ENCODE results near the gene RHO. TPM values are rescaled to one million over a fixed set of nuclear protein-coding genes. Genes with fewer than 3 reads are reported as not detected.
"Not testable (repeated sequence)": the region's sequence is repeated elsewhere in the genome, so short reads cannot be mapped to it uniquely, and the experiment has no call there.

RHO gene
- total RNA-seq: not detected in 2 replicates

DNA sequence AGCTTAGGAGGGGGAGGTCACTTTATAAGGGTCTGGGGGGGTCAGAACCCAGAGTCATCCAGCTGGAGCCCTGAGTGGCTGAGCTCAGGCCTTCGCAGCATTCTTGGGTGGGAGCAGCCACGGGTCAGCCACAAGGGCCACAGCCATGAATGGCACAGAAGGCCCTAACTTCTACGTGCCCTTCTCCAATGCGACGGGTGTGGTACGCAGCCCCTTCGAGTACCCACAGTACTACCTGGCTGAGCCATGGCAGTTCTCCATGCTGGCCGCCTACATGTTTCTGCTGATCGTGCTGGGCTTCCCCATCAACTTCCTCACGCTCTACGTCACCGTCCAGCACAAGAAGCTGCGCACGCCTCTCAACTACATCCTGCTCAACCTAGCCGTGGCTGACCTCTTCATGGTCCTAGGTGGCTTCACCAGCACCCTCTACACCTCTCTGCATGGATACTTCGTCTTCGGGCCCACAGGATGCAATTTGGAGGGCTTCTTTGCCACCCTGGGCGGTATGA lies at the start of gene RHO:
RHO (plus strand) TSS at position 51 of the 512 bp plus-strand sequence; CDS start at position 146, 95 bp downstream.
- intact Hi-C loops (cut with micrococcal nuclease): no loop called here

DNA sequence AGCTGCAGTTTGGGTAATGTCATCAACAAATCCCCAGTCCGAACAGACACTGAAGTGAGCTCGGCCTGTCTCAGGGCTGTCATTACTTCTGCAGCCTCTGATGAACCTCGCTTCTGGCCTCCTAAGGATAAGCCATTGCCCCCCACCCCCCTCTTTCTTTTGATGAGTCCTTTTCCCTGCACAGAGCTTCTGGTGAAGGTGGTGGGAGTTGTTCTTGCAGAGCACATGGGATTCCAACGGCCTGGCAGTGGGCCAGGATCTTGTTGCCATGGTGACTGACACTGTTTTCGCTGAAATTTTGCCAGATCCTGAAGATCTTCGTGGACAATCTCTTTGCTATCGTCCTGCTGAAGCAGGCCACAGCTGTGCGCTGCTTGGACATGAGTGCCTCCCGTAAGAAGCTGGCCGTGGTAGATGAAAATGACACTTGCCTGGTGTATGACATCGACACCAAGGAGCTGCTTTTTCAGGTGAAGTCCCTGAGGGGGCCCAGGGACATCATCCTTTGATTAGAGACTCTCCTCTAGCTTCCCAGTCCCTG lies 47.1 kb upstream of the RHO start:
- intact Hi-C loops (cut with micrococcal nuclease): not testable (repeated sequence)

DNA sequence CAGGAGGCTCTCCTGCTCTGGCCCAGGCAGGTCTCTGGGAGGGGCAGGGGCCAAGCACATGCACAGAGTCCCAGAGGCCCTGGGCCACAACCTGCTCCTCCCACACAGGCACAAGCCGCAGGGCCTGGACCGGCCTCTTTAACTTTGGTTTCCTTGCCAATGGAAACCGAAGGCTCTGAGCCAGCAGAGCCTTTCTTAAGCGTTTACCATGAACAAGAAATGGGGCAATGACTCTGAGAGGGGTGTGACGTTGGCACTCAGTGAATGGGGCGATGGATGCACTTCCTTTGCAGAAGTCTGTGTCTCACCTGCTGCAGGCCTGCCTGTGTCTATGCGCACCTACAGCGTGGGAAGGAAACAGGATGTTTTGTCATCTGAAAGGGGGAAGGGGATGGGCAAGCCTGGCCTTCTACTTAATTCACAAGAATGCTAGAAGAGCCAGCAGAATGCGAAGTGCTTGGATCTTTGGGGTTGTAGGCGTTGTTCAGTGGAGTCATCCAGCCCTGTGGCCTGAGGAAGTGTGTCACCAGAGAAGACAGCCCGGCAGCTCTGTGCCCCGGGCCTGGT lies 46.6 kb upstream of the RHO start:
- intact Hi-C loops (cut with micrococcal nuclease): no loop called here

DNA sequence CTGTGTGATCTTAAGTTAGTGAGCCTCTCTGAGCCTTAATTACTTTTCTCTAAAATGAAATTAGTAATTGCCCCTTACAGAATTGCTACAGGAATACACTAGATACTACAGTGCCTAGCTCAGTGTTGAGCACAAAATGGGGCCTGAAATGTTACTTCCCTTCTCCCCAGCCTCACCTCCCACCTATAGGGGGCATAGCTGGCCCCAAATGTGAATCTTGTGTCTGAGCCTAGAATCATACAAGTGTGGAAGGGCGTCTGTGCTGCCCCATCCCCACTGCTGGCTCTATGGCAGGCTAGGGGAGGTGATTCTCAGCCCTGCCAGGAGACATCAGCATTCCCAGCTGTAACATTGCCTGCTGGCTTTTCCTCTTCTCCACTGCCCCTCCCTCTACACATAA lies 45.7 kb upstream of the RHO start:
- intact Hi-C loops (cut with micrococcal nuclease): no loop called here

DNA sequence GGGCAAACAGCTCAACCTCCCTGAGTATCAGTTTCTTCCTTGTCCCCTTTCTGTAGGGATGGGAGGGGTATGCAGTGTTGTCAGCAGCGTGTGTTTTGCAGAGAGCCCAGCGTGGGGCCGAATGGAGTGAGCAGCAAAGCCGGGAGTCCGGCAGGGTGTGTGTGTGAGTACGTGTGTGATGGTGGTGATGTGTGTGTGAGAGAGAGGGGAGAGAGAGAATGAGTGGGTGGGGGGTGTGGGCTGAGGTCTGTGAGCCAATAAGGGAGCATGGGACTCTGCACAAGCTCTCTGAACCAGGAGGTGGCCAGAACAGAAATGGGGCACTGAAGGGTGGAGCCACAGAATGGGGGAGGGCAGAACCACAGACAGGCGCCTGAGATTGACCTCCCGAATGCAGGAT lies 44.6 kb upstream of the RHO start:
- intact Hi-C loops (cut with micrococcal nuclease): no loop called here

DNA sequence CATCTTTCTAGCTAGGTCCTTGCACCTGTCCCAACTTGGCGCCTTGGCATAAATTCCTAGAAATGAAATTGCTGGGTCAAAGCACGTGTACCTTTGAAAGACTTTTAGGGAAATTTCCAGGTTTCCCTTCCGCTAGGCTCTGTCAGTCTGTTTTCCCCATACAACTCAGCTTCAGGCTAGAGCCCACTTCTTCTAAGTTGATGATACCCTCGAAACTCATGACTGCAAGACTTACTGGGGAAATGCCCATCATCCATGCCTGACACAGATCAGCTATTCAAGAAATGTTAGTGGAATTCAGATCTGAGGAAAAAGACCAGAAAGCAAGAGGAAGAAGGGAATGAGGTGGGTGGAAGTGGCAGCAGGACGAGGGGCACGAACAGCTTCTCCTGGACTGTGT lies 43.3 kb upstream of the RHO start:
- intact Hi-C loops (cut with micrococcal nuclease): not testable (repeated sequence)

DNA sequence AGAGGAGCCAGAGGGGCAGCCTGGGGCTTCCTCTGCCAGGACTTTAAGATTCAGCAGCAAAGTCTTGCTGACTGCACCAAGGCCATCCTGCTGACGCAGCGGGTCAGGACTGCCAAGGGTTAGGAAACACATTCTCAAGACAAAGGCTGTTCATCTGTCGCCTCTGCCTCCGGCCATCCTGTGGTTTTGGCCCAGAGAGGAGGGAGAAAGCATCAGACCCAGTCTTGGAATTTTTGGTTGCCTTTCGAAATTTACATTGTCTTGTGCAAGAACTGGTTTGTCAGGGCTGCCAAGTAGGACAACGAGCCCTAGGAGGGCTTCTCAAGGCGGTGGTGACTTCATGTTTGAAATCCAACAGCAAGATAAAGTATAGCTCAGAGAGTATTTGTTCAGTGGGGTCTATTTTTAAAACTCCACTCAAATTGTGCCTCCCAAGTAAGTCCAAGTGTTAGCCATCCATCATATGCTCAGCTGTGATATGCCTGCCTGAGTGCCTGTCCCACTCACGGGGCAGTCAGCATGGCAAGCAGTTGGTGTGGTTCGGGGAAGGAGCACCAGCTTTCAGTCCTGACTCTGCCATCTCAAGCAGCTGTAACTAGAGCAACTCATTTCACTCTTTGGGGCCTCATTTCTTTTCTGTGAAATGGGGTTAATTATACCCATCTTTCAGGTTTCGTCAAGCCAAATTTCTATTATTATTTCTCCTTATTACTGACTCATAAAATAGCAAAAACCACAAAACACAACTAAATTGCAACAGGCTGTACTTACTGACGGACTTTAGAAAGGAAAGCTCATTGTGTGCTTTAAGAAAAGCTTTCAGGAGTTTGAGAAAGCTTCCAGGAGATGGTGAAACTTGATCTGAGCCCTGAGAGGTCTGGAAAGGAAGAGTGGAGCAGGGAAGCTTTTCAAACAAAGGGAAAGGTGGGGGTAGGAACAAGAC lies 42.4 kb upstream of the RHO start:
- intact Hi-C loops (cut with micrococcal nuclease): no loop called here

DNA sequence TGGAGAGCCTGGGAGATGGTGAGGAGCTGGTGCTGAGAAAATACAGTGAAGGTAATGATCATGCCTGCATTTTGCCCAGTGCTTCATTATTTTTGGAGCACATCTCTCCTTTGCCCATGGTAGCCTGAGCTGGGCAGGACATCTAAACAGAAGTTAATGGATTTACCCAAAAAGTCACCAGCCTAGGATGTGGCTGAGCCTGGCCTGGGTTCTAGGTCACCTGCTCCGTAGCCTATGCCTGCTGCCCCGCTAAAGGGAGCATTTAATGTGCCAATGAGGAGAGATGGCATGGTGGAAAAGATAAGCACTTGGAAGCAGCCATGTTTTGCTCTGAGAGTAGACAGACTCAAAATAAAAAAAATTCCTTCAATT lies 41.8 kb upstream of the RHO start:
- intact Hi-C loops (cut with micrococcal nuclease): no loop called here

DNA sequence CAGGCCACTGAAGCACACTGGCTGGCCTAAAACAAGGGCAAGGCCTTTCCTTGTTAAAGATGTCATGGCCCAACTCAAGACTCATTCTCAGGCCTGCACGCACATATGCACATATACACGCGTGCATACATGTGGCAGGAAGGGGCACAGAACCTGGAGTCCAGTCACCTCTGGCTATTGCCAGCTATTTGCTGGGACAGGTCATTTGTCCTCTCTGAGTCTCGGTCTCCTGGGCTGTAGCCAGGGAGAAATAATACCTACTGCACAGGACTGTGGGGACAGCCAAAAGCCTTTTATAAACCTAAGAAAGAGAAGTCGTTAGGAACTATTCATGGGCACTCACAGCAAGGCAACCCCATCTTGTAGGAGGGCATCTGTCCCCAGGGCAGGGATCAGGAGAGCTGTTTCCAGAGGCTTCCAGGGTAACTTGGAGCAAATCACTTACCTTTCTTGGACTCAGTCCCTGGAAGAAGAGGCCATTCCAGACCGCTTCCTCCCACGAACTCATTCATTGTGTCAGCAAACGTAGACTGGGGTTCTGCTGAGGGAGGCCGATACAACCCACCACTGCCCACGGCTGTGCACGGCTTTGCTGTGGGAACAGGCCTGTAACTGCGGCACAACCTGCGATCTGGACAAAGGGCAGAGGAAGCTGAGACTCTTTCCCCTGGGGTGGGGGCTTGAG lies 41.1 kb upstream of the RHO start:
- intact Hi-C loops (cut with micrococcal nuclease): no loop called here

DNA sequence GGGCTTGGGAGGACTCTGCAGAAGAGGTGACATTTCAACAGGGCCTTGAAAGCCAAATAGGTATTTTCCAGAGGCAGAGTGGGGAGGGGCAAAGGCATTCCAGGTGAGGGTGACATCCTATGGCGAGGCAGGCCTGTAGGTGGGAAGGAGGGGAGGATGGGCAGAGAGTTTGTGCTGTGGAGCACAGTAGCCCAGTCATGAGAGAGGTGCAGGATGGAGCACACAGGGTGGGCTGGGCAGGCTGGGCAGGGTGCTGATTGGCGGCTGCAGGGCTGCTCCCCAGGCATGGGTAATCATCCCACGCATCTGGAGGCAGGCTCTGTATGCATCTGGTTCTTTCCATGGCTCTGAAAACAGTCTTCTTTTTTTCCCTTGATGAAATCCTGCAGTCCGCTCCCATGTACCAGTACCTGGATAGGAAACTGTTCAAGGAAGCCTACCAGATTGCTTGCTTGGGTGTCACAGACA lies 40.5 kb upstream of the RHO start:
- intact Hi-C loops (cut with micrococcal nuclease): not testable (repeated sequence)

DNA sequence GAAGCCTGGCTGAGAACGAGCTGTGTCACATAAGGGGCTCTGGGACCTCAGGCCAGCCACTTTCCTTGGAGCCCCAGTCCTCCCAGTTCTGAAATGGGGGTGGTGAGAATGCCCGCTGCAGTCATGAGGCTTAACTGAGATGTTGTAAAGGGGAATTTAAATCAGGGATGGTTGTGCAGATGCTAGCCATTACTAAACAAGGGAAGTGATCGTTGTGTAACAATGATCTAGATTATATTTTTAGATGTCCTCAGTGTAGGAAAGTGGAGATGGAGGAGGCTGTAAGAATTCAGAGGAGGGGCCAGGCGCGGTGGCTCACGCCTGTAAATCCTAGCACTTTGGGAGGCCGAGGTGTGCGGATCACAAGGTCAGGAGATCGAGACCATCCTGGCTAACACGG lies 39.2 kb upstream of the RHO start:
- intact Hi-C loops (cut with micrococcal nuclease): not testable (repeated sequence)

DNA sequence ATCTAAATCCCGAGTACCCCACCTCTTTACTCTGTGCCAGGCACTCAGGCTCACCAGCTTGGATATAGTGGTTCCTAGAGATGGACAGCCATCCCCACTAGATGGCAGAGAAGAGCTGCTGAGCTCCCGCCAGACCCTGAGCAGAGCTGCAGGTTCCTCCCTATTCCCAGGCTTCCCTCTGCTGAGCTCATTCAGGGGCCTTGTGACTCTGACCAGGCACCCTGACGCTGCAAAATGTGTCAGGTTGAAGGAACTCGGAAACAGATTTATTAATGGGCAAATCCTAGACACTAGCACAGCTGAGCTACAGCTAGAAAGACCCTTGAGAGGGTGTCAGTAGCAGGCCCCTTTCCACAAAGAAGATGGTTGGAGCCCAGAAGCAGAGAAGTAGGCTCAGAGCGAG lies 38.2 kb upstream of the RHO start:
- intact Hi-C loops (cut with micrococcal nuclease): loop anchor here (1.0 to 5.0 kb wide), 7 partner anchors 49 to 444 kb away; partner anchors contain the start of genes IFT122 and PLXND1

DNA sequence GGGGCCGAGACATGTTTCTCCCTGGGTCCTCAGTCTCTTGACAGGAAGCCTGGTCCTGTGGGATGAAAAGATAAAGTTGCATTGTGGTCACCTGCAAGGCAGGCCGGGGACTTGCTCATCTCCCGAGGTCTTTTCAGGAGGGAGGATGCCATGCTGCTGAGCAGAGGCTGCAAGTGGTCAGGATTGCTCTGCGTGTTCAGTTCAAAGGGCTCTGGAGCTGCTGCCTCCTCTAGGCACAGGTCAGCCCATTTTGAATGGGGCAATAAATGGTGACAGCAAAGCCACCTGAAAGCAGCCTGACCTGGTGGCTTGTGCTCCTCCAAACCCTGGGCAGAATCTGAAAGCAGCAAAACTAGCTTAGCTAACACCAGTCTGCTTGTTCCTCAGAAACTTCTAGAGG lies 37.4 kb upstream of the RHO start:
- intact Hi-C loops (cut with micrococcal nuclease): loop anchor here (2.0 to 5.0 kb wide), 2 partner anchors 50 to 116 kb away; partner anchors contain the start of genes IFT122 and PLXND1

DNA sequence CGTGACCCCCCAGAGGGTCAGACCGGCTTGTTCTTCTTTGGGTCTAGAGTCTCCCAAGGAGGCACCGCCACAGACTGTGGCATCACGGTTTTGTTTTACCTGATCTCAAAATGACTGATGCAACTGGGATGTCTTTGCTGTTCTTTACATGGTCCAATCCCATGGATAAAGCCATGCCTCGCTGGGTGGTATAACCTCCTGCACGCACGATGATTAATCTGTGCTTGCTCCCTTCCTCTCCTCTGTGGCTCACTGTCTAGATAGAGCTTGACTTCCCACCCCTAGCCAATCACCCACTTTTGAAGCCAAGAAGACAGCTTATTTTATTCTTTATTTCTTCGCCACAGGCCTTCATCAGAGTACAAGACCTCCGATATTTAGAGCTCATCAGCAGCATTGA lies 36.6 kb upstream of the RHO start:
- intact Hi-C loops (cut with micrococcal nuclease): loop anchor here (2.0 to 5.0 kb wide), 2 partner anchors 51 to 116 kb away; partner anchors contain the start of genes IFT122 and PLXND1

DNA sequence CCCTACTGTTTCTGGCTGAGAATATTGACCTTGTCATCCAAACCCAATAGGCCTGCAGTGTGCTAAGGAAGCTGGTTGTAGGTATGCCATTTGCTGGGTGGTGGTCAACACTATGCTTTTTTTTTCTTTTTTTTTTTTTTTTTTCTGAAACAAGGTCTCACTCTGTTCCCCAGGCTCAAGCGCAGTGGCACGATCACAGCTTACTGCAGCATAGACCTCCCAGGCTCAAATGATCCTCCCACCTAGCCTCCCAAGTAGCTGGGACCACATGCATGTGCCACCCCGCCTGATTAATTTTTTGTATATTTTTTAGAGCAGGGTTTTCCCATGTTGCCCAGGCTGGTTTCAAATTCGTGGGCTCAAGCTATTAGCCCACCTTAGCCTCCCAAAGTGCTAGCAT lies 35.7 kb upstream of the RHO start:
- intact Hi-C loops (cut with micrococcal nuclease): loop anchor here (5.0 kb wide), 1 partner anchor 115 kb away; the partner anchor contains the start of gene PLXND1

DNA sequence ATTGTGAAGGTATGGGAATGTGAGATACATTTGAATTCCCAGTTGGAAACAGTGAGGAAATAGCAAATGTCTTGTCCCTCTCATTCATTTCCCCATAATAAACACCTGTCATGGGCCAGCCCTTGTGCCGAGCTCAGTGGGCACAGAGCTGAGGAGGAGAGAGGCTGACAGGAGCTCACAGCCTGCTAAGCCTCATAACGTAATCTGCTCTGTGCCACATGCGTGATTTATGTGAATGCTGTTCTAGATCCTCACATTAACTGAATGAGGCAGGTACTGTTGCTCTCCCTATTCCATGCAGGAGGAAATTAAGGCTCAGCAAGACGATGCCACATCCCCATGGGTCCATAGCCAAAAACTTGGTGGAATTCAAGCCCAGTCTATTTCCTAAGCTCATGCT lies 35.2 kb upstream of the RHO start:
- intact Hi-C loops (cut with micrococcal nuclease): loop anchor here (5.0 kb wide), 1 partner anchor 114 kb away; the partner anchor contains the start of gene PLXND1

DNA sequence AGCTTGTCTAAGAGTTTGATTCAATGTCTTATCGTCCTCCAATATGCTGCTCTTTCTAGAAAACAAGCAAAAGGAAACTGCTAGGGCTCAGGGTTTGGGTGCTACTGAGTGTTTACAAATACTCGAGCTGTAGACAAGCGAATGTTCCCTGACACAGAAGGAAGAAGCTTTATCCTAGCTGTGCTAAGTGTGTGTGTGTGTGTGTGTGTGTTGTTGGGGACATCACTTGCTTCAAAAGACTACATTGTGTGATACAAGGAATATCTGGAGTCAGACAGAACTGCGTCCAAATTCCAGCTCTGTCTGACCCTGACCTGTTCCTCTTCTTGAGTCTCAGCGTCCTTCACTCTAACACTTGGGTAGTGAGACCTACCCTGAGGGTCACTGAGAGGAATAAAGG lies 33.9 kb upstream of the RHO start:
- intact Hi-C loops (cut with micrococcal nuclease): loop anchor here (5.0 kb wide), 1 partner anchor 113 kb away; the partner anchor contains the start of gene PLXND1

DNA sequence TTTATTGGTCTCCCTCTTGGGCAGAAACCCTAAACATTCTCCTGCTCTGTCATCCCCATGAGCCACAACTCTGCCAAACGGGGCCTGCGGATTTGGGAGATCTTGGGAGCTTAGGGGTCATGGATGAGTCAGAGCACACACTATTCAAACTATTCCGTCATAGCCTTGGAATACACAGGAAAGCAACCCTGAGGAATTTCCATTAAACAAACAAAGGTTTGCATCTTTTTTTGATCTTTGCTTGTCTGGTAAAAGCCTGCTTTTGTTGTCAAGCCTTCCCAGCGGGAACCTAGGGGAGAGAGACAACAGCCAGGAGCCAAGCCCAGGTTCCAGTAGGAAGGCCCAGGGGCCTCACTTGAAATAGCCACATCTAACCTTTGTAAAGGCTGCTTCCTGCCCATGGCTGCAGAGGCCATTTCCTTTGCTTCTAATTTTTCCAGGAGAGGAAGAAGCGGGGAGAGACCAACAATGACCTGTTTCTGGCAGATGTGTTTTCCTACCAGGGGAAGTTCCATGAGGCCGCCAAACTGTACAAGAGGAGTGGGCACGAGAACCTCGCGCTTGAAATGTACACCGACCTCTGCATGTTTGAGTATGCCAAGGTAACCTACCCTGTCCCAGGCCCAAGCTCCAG lies 33.3 kb upstream of the RHO start:
- intact Hi-C loops (cut with micrococcal nuclease): not testable (repeated sequence)

DNA sequence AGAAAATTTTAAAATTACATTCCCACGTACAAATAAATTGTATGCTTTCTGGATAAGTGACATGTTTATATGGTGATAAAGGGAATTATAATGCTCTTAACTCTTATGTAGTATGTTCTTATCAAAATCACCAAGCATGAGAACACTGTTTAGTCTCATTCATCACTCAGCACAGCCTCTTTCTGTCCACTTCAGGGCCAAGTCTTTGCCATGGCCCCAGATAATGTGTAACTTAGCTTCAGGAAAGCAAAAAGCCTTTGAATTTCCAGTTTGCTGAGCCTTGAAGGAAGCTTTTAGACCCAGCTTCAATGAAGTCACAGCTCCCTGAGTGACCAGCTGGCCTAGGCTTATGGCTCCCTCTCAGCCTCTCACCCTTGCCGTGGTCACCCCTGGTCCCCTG lies 30.6 kb upstream of the RHO start:
- intact Hi-C loops (cut with micrococcal nuclease): not testable (repeated sequence)

DNA sequence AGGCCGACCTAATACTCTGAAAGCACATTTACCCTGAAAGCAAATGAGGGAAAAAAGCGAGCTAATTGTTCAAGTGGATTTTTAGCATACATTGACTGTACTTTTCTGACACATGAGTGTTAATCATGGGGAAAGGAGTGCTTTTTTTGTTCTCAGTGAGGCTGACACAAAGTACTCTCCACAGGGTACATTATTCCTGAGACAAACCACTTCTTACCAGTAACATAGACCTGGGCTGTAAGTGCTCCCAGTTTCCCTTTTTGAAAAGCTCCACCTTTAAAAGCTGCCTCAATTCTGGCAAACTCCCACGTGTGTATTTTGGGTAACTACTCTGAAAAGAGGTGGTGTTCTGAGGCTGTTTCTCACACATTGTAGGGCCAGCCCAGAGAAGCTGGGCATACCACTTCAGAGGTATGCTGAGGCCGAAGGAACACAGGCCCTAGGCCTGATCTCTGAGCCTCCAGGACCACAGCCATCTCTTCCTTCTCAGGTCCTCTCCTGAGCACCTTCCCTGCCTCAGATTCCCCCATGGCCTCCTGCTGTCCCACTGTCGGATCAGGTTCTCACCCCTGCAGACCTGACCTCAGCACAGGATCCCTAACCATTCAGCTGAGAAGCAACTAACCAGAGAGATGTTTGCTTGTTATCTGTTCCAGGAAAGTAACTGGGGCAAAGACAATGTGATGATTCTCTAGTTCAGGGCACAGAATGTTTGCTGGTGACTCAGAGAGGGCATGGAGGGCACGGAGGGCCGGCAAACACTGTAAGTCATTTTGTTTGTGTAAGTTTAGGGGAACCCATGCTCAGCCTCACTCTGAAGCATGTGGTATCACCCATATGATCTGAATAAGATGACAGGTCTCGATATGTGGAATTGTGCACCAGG lies 29.6 kb upstream of the RHO start:
- intact Hi-C loops (cut with micrococcal nuclease): not testable (repeated sequence)
